ENCODE measurements around the gene OPCML.

The OPCML gene

DNA sequence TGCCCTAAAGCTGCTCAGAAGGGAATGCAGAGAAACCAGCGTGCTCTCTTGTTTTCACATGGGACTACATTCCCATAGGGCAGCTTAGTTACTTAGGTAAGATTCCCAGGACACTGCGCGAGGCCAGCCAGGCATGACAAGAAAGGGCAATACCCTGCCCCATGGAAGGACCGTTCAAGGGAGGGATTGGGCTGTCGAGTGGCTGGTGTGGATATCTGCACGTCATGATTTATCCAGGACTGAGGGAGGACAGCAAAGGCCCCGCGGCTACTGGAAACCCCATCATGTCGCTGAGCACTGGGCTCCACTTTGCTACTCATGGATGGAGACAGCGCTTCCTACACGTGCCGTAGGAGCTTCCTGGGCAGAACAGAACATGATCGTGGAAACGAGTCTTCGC, 169.4 kb downstream of the OPCML start:
- H3K27ac ChIP-seq, result no peak overlapping the region
- TF ChIP-seq, protein P1, sequence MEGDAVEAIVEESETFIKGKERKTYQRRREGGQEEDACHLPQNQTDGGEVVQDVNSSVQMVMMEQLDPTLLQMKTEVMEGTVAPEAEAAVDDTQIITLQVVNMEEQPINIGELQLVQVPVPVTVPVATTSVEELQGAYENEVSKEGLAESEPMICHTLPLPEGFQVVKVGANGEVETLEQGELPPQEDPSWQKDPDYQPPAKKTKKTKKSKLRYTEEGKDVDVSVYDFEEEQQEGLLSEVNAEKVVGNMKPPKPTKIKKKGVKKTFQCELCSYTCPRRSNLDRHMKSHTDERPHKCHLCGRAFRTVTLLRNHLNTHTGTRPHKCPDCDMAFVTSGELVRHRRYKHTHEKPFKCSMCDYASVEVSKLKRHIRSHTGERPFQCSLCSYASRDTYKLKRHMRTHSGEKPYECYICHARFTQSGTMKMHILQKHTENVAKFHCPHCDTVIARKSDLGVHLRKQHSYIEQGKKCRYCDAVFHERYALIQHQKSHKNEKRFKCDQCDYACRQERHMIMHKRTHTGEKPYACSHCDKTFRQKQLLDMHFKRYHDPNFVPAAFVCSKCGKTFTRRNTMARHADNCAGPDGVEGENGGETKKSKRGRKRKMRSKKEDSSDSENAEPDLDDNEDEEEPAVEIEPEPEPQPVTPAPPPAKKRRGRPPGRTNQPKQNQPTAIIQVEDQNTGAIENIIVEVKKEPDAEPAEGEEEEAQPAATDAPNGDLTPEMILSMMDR (conservative IDR thresholded peaks at IDR 0.05), result no peak

DNA sequence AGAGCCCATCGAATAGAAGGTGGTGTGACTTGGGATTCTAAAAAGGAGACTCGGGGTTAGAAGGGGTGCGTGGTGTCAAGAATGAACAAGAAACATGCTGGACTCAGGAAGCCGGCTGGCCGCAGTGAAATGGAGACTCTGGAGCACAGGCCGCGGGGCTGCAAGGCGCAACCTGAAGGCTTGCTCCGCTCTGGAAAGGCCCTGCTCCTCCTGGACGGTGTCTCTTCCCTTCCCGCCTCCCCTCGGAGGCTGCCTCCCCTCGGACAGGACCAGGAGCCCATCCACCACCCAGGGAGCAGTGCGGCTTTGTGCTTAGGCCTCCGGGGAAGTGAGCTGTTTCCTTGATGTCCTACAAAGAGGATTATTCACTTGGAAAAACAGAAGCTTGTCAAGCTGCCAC, 170.1 kb downstream of the OPCML start:
- H3K27ac ChIP-seq, result no peak overlapping the region
- TF ChIP-seq, protein P1 (conservative IDR thresholded peaks at IDR 0.05), result no peak

DNA sequence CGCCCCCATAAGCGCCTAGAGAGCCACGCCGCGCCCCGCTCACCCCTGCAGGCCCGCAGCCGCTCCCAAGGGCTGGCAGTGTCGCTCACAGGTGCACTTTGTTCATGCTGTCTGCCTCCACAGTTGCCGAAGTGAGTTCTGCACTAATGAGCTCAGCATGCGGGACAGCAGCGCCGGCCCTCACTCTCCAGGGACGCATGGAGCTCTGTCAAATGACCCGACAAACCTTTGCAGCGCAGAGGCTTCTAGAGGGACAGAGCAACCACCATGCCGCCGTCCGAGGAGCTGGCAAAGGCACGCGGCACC, 170.7 kb downstream of the OPCML start:
- no peak overlapping the region for H3K27ac ChIP-seq
- TF ChIP-seq, protein P1 (conservative IDR thresholded peaks at IDR 0.05), result no peak

DNA sequence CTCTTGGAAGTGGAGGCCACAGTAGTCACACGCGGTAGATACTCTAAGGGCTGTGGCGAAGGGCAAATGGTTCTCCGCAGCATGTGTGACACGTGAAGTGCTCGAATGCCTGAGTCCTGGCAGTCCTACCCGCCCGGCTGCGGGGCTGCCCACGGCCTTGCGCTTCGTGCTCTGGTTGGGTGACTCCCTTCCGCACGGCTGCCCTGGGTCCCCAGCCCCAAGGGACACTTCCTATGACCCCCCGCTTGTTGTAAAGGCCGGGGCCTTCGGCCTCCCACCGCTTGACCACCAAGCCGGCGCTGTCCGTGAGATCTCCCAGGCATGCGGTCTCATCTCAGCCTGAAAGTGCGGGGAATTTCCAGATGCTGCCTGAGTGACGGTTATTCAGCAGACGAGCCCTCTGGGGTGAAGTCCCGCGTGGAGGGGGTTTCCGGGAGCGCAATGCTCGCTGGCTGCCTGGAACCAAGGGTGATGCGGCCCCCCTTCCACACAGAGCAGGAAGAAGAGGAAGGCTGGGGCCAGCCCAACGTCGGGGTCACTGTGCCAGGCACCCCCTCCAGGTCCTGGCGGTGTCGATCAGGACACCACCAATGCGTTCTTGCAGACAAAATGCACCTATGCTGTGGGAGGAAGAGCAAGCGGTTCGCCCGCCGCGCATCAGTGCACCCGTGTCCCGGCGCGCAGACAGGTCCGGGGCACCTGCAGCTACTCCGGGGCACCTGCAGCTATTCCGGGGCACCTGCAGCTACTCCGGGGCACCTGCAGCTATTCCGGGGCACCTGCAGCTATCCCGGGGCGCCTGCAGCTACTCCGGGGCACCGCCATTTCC, 171.2 kb downstream of the OPCML start:
- no peak overlapping the region for H3K27ac ChIP-seq
- TF ChIP-seq, protein P1 (conservative IDR thresholded peaks at IDR 0.05), result no peak

DNA sequence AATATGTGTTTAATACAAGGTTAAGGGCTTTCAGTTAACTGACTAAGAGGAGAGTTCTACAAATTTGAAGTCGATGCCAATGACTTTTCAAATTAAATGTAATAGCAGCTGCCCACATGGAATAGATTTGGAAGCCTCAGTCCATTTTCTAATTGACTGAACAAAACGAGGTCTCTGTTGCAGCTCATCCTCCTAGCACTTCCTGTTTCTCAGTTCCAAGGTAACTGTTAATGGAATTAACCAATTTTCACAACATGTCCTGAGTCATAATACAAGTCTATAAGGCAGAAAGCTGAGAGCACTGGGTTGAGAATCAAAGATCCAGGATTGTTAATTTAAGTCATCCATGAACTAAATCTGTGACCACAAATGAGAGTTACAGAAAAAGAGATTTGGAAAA, 177.2 kb downstream of the OPCML start:
- TF ChIP-seq, protein P1 (conservative IDR thresholded peaks at IDR 0.05), result no peak
- H3K27ac ChIP-seq, result no peak overlapping the region

DNA sequence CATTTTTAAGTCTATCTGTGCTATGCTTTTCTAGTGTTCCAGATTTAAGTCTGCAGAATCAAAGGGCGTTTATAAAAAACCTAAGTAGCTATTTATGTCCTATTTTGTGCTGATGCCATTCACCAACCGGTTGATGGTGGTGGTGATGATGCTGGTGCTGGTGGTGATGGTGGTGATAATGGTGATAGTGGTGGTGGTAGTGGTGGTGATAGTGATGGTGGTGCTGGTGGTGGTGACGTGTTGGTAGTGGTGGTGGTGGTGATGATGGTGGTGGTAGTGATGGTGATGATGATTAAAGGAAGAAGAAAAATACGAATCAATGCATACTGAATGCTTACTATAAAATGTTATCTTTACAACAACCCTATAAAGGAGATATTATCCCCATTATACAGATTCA, 178.2 kb downstream of the OPCML start:
- H3K27ac ChIP-seq, result no peak overlapping the region
- TF ChIP-seq, protein P1 (conservative IDR thresholded peaks at IDR 0.05), result no peak

DNA sequence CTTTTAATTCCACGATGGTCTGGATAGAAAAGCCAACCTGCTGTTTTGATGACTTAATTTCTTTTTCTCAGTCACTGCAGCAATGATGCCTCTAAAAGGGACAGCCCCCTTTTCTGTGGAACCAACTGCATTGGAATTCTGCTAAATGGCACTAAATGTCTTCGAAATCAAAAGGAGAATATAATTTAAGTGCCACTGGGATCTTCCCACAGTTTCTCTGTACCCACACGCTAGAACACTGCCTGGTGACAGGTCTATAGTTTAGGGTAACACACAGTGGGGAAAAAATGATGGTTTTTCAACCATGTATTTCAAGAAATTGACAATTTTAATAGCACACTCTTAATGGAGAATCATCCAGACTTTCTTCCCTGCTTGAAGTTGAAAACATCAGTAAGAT, 182.3 kb downstream of the OPCML start:
- TF ChIP-seq, protein P1 (conservative IDR thresholded peaks at IDR 0.05), result no peak

More for the DNA sequence above, 182.3 kb downstream of the OPCML start:
- no peak overlapping the region for H3K27ac ChIP-seq

Data from VCaP (cell line).